Mononuclear cell (primary cell): ENCODE results near the gene FERMT3. TPM values are rescaled to one million over a fixed set of nuclear protein-coding genes. Genes with fewer than 3 reads are reported as not detected.
"Not testable (repeated sequence)": the region's sequence is repeated elsewhere in the genome, so short reads cannot be mapped to it uniquely, and the experiment has no call there.

Experiments
- H3K27me3 ChIP-seq: 2 replicates; pipeline ENCODE4 v1.6.0; 2011; ENCODE audit warnings: low read length, control low read depth; ENCODE audit not compliant: insufficient read depth
- H3K4me1 ChIP-seq: 2 replicates; pipeline ENCODE4 v1.5.1; 2011; ENCODE audit warnings: mild to moderate bottlenecking, low read length, control low read depth; ENCODE audit not compliant: insufficient read depth
- H3K4me3 ChIP-seq: 2 replicates; pipeline ENCODE4 v1.5.1; 2011; ENCODE audit warnings: mild to moderate bottlenecking, low read length, moderate library complexity
- H3K9me3 ChIP-seq: 2 replicates; pipeline ENCODE4 v1.5.1; 2011; ENCODE audit warnings: low read depth, mild to moderate bottlenecking, control low read depth, low read length
- total RNA-seq: library from RNA; depleted of rRNA; stranded (reverse); fragments of >200 nt; gene quantifications from one replicate; pipeline ENCODE4 v1.2.3, GENCODE V29; 2012

Gene FERMT3
- 105 TPM for total RNA-seq

GRCh38 chr11:64206457-64207255, at the start of gene FERMT3:
FERMT3 (plus strand) TSS chr11:64206721; CDS start chr11:64207365, 644 bp downstream.
- Histone ChIP-seq H3K4me1 (peaks cover 49% of the 10 kb centered on the region), H3K4me3 (peak within 1 kb of the TSS; percentile 81), H3K27me3 (no peaks in the 10 kb centered on the region), H3K9me3 (no peaks in the 10 kb centered on the region)

GRCh38 chr11:64157631-64158394, 48.7 kb upstream of the FERMT3 start:
- no peaks in the 10 kb centered on the region for H3K9me3 ChIP-seq
- H3K27me3 ChIP-seq: no peaks in the 10 kb centered on the region
- H3K4me1 ChIP-seq: peaks cover 2% of the 10 kb centered on the region
- no peak overlapping the region for H3K4me3 ChIP-seq

GRCh38 chr11:64161037-64161436, 45.5 kb upstream of the FERMT3 start:
- H3K4me3 ChIP-seq: no peak overlapping the region
- H3K4me1 ChIP-seq: peaks cover 8% of the 10 kb centered on the region
- H3K27me3 ChIP-seq: no peaks in the 10 kb centered on the region
- no peaks in the 10 kb centered on the region for H3K9me3 ChIP-seq

- H3K27me3 ChIP-seq: not testable (repeated sequence)
- H3K4me1 ChIP-seq: peaks cover 14% of the 10 kb centered on the region
These were observed 43.8 kb upstream of the FERMT3 start for GRCh38 chr11:64162769-64163168.

GRCh38 chr11:64163951-64164350, 42.6 kb upstream of the FERMT3 start:
- H3K9me3 ChIP-seq: no peaks in the 10 kb centered on the region
- H3K4me1 ChIP-seq: peaks cover 14% of the 10 kb centered on the region
- no peak overlapping the region for H3K4me3 ChIP-seq
- H3K27me3 ChIP-seq: no peaks in the 10 kb centered on the region

More at GRCh38 chr11:64162769-64163168, 43.8 kb upstream of the FERMT3 start:
- not testable (repeated sequence) for H3K4me3 ChIP-seq, H3K9me3 ChIP-seq

- H3K4me3 ChIP-seq: no peak overlapping the region
- no peaks in the 10 kb centered on the region for H3K27me3 ChIP-seq
- H3K9me3 ChIP-seq: no peaks in the 10 kb centered on the region
- peaks cover 14% of the 10 kb centered on the region for H3K4me1 ChIP-seq
These were observed 41.9 kb upstream of the FERMT3 start for GRCh38 chr11:64164392-64165312.

- H3K27me3 ChIP-seq: no peaks in the 10 kb centered on the region
- H3K9me3 ChIP-seq: no peaks in the 10 kb centered on the region
- peak overlapping the region; percentile 54 for H3K4me3 ChIP-seq
- peaks cover 14% of the 10 kb centered on the region for H3K4me1 ChIP-seq
These were observed 41.1 kb upstream of the FERMT3 start for GRCh38 chr11:64165481-64165841.

GRCh38 chr11:64165842-64166635, 40.5 kb upstream of the FERMT3 start, which contains the start of gene MACROD1:
MACROD1 (minus strand) TSS chr11:64166113; CDS start chr11:64165994, 119 bp downstream.
- H3K9me3 ChIP-seq: no peaks in the 10 kb centered on the region
- H3K4me1 ChIP-seq: peaks cover 14% of the 10 kb centered on the region
- peak within 1 kb of the TSS; percentile 54 for H3K4me3 ChIP-seq
- H3K27me3 ChIP-seq: no peaks in the 10 kb centered on the region

- Histone ChIP-seq H3K4me1 (peaks cover 6% of the 10 kb centered on the region), H3K27me3 (no peaks in the 10 kb centered on the region), H3K9me3 (no peaks in the 10 kb centered on the region), H3K4me3 (no peak overlapping the region)
These were observed 36.1 kb upstream of the FERMT3 start for GRCh38 chr11:64170419-64170818.

GRCh38 chr11:64173616-64174355, 32.7 kb upstream of the FERMT3 start:
- no peak overlapping the region for H3K4me3 ChIP-seq
- H3K9me3 ChIP-seq: no peaks in the 10 kb centered on the region
- H3K4me1 ChIP-seq: no peaks in the 10 kb centered on the region
- no peaks in the 10 kb centered on the region for H3K27me3 ChIP-seq

- Histone ChIP-seq H3K4me3 (no peak overlapping the region), H3K4me1 (peaks cover 10% of the 10 kb centered on the region), H3K9me3 (no peaks in the 10 kb centered on the region), H3K27me3 (no peaks in the 10 kb centered on the region)
These were observed 29.8 kb upstream of the FERMT3 start for GRCh38 chr11:64176751-64177150.

- Histone ChIP-seq H3K4me1 (peaks cover 15% of the 10 kb centered on the region), H3K4me3 (no peak overlapping the region), H3K27me3 (no peaks in the 10 kb centered on the region), H3K9me3 (no peaks in the 10 kb centered on the region)
These were observed 28.3 kb upstream of the FERMT3 start for GRCh38 chr11:64178203-64178602.

GRCh38 chr11:64178951-64179639, 27.4 kb upstream of the FERMT3 start:
- H3K27me3 ChIP-seq: no peaks in the 10 kb centered on the region
- no peak overlapping the region for H3K4me3 ChIP-seq
- peaks cover 19% of the 10 kb centered on the region for H3K4me1 ChIP-seq
- H3K9me3 ChIP-seq: no peaks in the 10 kb centered on the region
